ENCODE measurements around the gene TMEM51. TPM values are rescaled to one million over a fixed set of nuclear protein-coding genes. Genes with fewer than 3 reads are reported as not detected.

The TMEM51 gene
- total RNA-seq, 1 donor from 2014 or later, result 0.81 TPM

DNA sequence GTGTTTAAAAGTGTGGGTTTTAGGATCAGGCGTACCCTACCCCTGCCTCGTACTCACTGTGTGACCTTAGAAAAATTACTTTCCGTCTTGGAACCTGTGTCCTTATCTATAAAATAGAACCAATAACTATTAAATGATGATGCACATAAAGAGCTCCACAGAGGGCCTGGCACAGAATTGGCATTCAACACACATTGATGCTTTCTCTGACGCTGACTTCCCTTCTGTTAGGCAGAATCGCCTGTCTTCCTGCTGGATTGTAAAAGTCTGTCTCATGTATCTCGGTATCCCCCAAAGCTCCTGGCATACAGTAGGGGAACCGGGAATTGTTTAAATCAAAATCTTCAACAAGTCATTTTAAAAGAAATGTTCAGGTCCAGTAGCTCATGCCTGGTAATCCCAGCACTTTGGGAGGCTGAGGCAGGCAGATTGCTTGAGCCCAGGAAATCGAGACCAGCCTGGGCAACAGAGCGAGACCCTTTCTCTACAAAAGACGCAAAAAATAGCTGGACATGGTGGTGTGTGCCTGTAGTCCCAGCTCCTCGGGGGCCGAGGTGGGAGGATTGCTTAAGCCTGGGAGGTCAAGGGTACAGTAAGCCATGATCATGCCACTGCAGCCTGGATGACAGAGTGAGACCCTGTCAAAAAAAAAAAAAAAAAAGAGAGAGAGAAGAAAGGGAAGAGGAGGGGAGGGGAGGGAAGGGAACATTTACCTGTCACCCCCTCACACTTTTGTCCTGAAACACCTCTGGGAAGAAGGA is 52.2 kb downstream of the TMEM51 start:
- H3K4me1 Mint-ChIP-seq (ENCODE audit: unreplicated experiment), result peaks cover 24% of the 10 kb centered on the region
- H3K36me3 Mint-ChIP-seq (ENCODE audit: unreplicated experiment), result no peaks in the 10 kb centered on the region
- no peak overlapping the region for H3K27ac Mint-ChIP-seq (ENCODE audit: unreplicated experiment)
- H3K9me3 Mint-ChIP-seq (ENCODE audit: unreplicated experiment), result no peaks in the 10 kb centered on the region
- TF ChIP-seq, protein P1, sequence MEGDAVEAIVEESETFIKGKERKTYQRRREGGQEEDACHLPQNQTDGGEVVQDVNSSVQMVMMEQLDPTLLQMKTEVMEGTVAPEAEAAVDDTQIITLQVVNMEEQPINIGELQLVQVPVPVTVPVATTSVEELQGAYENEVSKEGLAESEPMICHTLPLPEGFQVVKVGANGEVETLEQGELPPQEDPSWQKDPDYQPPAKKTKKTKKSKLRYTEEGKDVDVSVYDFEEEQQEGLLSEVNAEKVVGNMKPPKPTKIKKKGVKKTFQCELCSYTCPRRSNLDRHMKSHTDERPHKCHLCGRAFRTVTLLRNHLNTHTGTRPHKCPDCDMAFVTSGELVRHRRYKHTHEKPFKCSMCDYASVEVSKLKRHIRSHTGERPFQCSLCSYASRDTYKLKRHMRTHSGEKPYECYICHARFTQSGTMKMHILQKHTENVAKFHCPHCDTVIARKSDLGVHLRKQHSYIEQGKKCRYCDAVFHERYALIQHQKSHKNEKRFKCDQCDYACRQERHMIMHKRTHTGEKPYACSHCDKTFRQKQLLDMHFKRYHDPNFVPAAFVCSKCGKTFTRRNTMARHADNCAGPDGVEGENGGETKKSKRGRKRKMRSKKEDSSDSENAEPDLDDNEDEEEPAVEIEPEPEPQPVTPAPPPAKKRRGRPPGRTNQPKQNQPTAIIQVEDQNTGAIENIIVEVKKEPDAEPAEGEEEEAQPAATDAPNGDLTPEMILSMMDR (IDR thresholded peaks at IDR 0.05), result no peak
- H3K4me3 Mint-ChIP-seq (ENCODE audit: unreplicated experiment), result no peak overlapping the region
- DNase-seq (ENCODE audit: extremely low spot score, unreplicated experiment), result no peak
- peaks cover 13% of the 10 kb centered on the region for H3K27me3 Mint-ChIP-seq (ENCODE audit: unreplicated experiment)

DNA sequence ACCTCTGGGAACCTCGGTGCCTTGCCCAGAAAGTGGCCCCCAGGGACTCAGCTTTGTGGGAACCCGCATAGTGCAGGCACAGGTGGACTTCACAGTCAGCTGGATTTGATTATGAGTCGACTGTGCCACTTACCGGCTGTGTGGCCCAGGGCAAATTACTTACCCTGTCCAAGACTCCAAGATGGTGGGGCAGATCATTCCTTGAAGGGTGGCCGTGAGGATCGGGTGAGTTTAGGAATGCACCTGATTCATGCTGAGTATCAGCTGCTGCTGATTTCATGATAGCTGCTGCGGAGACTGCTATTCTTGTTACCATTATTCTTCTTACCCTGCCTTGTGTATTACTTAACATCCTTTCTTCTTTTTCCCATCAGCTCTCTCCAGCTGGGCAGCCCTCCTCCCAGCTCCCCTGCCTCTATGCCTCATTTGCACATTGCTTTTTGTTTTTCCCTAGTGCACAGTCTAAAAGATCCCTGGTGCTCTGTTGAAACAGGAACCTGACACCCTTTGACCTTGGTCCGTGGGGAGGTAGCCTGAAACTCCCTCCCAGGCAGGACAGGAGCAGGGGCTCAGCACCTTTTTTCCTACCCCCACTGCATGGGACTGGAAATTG is 53.0 kb downstream of the TMEM51 start:
- Mint-ChIP-seq H3K4me1 (ENCODE audit: unreplicated experiment) (peaks cover 22% of the 10 kb centered on the region), H3K9me3 (ENCODE audit: unreplicated experiment) (no peaks in the 10 kb centered on the region), H3K36me3 (ENCODE audit: unreplicated experiment) (no peaks in the 10 kb centered on the region), H3K4me3 (ENCODE audit: unreplicated experiment) (no peak overlapping the region), H3K27ac (ENCODE audit: unreplicated experiment) (no peak overlapping the region), H3K27me3 (ENCODE audit: unreplicated experiment) (peaks cover 13% of the 10 kb centered on the region)
- DNase-seq (ENCODE audit: extremely low spot score, unreplicated experiment), result no peak
- TF ChIP-seq, protein P1 (IDR thresholded peaks at IDR 0.05), result no peak

DNA sequence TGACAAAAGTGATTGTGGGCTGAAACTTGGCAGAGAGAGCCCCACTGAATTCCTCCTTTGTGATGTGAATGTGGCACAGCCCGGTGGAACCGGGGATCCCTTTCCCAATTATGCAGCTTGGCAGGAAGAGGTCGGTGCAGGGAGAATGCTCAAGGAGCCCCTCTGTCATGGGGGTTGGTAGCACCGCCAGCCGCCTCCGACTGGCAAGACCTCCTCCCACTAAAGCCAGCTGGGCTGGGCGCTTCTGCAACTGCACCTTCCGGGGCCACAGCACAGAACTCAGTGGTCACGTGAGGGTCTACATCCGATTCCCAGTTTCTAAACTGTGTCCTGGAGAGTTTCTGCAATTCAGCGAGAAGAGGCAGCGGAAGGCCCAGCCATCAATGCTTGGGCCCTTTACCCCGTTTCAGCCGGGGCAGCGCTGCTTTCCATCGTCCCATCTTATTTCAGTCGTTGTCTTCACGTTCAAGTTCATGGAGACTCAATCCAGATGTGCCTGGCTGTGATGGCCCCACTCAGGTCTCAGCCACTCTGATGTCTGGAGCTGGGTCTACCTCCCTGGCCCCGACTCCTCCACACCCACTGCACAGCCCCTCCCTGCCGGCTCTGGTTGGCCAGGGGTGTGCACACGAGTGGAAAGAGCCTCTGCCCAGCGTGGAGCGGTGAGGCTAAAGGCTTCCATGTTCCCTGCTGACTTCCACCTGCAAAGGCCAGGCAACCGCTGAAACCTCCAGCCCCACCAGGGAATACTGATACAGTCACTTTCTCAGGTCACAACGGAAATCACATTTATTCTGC is 53.7 kb downstream of the TMEM51 start:
- TF ChIP-seq, protein P1 (IDR thresholded peaks at IDR 0.05), result no peak
- no peak overlapping the region for H3K4me3 Mint-ChIP-seq (ENCODE audit: unreplicated experiment)
- H3K27ac Mint-ChIP-seq (ENCODE audit: unreplicated experiment), result no peak overlapping the region
- H3K4me1 Mint-ChIP-seq (ENCODE audit: unreplicated experiment), result peaks cover 22% of the 10 kb centered on the region
- no peaks in the 10 kb centered on the region for H3K36me3 Mint-ChIP-seq (ENCODE audit: unreplicated experiment)
- H3K27me3 Mint-ChIP-seq (ENCODE audit: unreplicated experiment), result peaks cover 13% of the 10 kb centered on the region
- no peak for DNase-seq (ENCODE audit: extremely low spot score, unreplicated experiment)
- no peaks in the 10 kb centered on the region for H3K9me3 Mint-ChIP-seq (ENCODE audit: unreplicated experiment)

DNA sequence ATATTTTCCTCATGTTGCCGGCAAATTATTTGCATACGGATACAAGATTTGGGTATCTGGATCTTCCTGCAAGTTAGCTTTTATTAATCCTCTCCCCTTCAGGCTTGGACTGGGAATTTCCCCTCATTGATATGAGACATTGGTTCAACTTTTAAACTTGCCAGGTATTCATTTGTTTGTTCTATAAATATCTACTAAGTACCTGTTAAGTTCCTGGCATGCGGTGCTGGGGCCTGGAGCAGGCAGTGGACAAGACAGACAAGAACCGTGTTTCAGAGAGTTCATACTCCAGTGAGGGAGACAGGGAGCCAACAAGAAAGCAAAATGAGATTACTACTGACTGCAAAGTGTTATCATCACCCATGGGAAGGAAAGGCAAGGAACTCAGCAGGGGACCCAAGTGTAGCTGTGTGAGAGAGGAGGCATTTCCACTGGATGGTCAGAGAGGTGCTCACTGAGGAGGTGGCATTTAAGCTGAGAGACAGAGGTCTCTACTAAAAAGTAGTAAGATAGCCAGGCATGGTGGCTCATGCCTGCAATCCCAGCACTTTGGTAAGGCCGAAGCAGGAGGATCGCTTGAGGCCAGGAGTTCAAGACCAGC is 54.4 kb downstream of the TMEM51 start:
- Mint-ChIP-seq H3K36me3 (ENCODE audit: unreplicated experiment) (no peaks in the 10 kb centered on the region), H3K27ac (ENCODE audit: unreplicated experiment) (no peak overlapping the region), H3K4me1 (ENCODE audit: unreplicated experiment) (peaks cover 25% of the 10 kb centered on the region), H3K9me3 (ENCODE audit: unreplicated experiment) (no peaks in the 10 kb centered on the region), H3K27me3 (ENCODE audit: unreplicated experiment) (peaks cover 10% of the 10 kb centered on the region), H3K4me3 (ENCODE audit: unreplicated experiment) (no peak overlapping the region)
- TF ChIP-seq, protein P1 (IDR thresholded peaks at IDR 0.05), result no peak
- DNase-seq (ENCODE audit: extremely low spot score, unreplicated experiment), result no peak
